SW 1271 (cell line): ENCODE measurements around the gene GNPTAB.
A peak's percentile ranks its signal among the peaks of the same experiment; 100 is the strongest.
"Not testable (repeated sequence)": the region's sequence is repeated elsewhere in the genome, so short reads cannot be mapped to it uniquely, and the experiment has no call there.

Source experiments
- DNase-seq, 2 experiments: peaks; one replicate each; lab custom pipeline; 2025; lab: John Stamatoyannopoulos, UW

The GNPTAB gene

GRCh38 chr12:101852998-101853397, 22.2 kb upstream of the GNPTAB start:
- DNase-seq = no peak

DNA sequence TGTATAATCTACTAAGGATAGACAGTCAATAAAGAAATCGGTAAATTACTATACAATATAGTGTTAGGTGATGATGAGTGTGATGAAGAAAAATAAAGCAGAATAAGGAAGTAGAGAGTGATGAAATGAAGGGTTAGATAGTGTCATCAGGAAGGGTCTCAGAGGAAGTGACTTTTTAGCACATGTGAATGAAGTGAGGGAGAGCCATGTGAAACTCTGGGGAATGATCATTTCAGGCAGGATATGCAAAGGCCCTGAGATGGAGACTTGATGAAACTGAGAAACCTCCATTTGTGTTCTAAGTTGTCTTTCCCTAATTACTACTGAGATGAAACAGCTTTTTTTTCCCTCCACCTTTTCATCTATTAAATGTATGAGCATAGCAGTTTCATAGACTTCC, 19.4 kb upstream of the GNPTAB start:
- DNase-seq = no peak

GRCh38 chr12:101847325-101847724, 16.6 kb upstream of the GNPTAB start:
- DNase-seq = no peak

GRCh38 chr12:101845137-101845711, 14.5 kb upstream of the GNPTAB start:
- no peak for DNase-seq

- DNase-seq = no peak
These were observed 10.3 kb upstream of the GNPTAB start for GRCh38 chr12:101841069-101841468.

DNA sequence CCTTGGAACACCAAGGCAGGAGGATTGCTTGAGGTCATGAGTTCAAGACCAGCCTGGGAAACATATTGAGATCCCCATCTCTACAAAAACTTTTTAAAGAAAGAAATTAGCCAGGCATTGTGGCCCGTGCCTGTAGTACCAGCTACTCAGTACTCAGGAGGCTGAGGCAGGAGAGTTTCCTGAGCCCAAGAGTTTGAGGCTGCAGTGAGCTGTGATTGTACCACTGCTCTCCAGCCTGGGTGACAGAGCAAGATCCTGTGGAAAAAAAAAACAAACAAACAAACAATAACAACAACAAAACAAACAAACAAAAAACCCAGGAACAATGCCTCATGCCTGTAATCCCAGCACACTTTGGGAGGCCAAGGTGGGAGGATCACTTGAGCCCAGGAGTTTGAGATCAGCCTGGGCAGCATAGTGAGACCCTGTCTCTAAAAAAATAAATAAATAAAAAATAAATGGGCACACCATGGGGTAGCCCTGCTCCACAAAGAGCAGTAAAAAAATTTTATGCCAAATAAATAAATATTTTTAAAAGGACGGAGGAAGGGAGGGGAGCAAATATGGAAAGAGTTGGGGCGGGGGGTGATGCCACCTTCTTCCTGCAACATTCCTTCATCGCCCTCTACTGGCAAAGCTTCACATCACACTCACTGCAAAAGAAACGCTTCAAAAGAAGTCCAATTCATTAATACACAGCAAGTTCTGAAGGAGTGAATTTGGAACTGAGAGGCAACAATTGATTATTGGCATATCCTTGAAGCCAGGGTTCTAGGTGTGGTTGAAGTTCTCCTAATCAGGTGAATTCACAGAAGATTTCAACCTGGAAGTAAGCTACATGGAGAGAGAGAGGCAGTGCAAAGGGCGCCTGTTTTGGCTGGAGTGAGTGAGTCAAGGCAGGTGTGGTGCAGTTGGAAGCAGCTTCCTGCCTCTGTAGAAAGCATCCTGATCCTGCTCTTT, 8.8 kb upstream of the GNPTAB start:
- peak in 1 of 2 experiments; percentile 24 for DNase-seq

DNA sequence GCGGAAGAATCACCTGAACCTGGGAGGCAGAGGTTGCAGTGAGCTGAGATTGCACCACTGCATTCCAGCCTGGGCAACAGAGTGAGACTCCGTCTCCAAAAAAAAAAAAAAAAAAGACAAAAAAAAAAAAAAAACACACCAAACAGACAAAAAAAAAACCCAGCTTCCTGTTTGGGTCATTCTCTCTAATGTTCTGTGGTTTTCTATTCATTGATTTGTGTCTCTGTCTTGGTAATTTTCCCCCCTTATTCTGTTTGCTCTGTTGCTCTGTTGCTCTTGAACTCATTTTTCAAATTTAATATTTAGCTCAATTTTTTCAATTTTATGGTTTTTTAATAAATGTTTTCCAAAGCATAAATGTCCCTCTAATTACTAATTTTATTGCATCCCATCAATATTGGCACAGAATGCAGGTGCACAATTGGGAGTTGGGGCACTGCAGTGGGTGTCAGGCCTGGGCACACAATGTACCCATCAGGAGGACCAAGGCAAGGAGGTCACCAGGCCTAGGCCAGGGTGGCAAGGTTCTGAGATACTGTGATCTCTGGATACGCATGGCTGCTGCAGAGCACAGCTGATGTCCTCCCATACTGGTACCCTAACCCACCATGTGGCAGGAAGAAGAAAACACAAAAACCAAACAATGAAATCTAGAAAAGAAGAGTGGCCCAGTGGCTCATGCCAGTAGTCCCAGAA, 8.0 kb upstream of the GNPTAB start:
- DNase-seq = no peak

GRCh38 chr12:101832030-101832429, 1.3 kb upstream of the GNPTAB start:
- no peak for DNase-seq

DNA sequence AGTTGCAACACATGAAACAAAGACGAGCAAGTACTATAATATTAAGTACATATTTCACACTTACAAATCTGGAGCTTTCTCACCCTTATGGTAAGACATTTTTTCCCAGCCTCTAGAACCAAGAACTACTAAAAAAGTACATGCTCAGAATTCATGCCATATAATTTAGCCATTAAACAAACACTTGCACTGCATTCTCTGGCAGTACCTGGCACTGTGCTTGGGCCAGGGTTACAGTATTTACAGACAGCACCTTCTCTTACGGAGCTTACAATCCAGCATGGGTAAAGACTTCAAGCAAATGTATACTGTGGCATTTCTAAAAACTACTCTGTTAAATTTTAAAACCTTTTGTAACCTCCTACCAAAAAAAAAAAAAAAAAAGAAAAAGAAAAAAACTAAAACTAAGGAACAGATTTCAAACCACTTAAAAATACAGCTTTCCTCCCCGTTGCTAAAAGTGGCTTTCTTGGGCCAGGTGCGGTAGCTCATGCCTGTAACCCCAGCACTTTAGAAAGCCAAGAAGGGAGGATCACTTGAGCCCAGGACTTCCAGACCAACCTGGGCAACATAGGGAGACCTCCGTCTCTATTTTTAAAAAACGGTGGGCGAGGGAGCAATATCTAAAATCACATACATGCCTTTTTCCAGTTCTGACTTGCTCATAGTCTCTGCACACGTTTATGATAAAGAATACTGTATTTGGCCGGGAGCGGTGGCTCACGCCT, 956 bp downstream of the GNPTAB start:
- no peak for DNase-seq

- no peak for DNase-seq
These were observed 2.1 kb downstream of the GNPTAB start for GRCh38 chr12:101828463-101829196.

DNA sequence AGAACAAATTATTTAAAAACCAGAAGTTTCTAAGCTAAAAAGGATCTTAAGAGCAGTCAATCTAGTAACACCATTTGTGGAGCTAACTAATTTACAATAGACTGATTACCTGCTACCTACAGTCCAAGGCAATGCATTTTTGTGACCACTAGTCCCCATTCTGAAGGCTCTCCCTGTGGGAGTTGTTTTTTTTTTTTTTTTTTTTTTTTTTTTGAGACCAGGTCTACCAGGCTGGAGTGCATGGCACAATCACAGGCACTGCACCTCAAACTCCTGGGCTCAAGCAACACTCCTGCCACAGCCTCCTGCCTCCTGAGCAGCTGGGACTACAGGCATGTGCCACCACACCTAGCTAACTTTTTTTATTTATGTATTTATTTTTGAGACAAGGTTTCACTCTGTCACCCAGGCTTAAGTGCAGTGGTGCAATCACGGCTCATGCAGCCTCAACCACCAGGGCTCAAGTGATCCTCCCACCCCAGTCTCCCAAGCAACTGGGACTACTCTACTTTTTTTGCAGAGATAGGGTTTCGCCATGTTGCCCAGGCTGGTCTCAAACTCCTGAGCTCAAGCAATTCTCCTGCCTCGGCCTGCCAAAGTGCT, 3.9 kb downstream of the GNPTAB start:
- DNase-seq = no peak

DNA sequence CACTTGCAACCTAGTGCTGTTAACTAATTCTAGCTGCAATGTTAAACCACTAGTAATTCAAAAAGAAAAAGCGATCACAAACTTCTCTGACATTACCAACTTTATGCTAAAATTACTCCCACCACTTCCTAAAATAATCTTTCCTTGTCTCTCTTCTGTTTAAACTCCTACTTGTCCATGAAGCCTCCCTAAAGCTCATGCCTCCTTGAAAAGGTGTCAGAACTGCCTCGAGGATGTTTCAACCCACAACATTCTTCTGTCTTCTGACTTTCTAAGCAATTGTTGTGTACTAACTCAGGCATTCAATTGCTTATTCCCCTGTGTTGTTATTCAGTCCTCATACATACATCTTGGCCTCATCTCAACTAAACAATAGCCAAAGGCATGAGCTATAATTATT, 5.9 kb downstream of the GNPTAB start:
- no peak for DNase-seq

- peak in 1 of 2 experiments; percentile 4 for DNase-seq
These were observed 6.9 kb downstream of the GNPTAB start for GRCh38 chr12:101823891-101824290.

GRCh38 chr12:101823039-101823438, 7.7 kb downstream of the GNPTAB start:
- DNase-seq = no peak

GRCh38 chr12:101819467-101819866, 11.3 kb downstream of the GNPTAB start:
- DNase-seq = no peak

DNA sequence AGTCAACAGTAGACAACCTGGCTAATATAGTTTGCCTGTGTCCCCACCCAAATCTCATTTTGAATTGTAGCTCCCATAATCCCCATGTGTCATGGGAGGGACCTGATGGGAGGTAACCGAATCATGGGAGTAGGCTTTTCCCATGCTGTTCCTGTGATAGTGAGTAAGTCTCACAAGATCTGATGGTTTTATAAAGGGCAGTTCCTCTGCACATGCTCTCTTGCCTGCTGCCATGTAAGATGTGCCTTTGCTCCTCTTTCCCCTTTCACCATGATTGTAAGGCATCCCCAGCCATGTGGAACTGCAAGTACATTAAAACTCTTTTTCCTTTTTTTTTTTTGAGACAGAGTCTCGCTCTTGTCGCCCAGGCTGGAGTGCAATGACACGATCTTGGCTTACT, 12.1 kb downstream of the GNPTAB start:
- DNase-seq = not testable (repeated sequence)

DNA sequence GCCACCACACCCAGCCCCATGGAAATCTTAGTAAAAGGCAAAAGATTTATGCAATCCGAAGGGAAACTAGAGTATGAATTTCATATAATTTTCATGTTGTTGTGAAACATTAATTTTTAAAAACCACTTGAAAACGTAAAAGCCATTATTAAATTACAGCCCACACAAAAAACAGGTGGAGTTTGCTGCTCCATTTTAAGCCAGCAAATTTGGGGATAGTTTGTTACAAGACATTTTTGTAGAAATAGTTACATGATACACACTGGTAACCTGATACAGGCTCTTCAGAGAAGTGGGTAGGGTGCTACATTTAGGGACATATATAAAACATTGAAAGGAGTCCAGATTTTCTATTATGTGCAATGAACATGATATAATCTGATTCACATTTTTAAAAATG, 17.6 kb downstream of the GNPTAB start:
- DNase-seq = no peak

DNA sequence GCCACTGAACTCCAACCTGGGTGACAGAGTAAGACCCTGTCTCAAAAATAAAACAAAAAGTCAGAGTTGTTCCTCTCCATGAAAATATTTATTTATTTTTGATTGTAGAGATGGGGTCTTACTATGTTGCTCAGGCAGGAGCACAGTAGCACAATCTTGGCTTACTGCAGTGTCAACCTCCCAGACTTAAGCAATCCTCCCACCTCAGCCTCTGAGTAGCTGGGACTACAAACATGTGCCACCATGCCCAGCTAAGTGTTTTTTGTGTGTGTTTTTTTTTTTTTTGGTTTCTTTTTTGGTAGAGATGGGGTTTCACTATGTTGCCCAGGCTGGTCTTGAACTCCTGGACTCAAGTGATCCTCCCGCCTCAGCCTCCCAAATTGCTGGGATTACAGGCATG, 18.0 kb downstream of the GNPTAB start:
- not testable (repeated sequence) for DNase-seq

- DNase-seq = not testable (repeated sequence)
These were observed 19.4 kb downstream of the GNPTAB start for GRCh38 chr12:101811342-101811741.

- no peak for DNase-seq
These were observed 21.6 kb downstream of the GNPTAB start for GRCh38 chr12:101809208-101809607.

- DNase-seq = no peak
These were observed 24.5 kb downstream of the GNPTAB start for GRCh38 chr12:101806265-101806664.
